Kidney (tissue), 14 donors: ENCODE data around the gene OR6K6. TPM values are rescaled to one million over a fixed set of nuclear protein-coding genes. Genes with fewer than 3 reads are reported as not detected.

Experiments used
- DNase-seq, 5 donors: peaks; one replicate each; pipeline ENCODE4 v3.0.0-alpha.2; 2013 to 2020
- FAIRE-seq: peaks from 2 replicates; lab custom pipeline; 2012; peaks lifted over from hg19 to GRCh38; lab: Jason Lieb, UNC
- H3K27ac ChIP-seq, 2 donors: one replicate each; pipeline ENCODE4 v1.7.0; 2013; ENCODE audit warnings: low read depth in 2 of 2, low read length in 2 of 2, inconsistent platforms in 1 of 2
- H3K27me3 ChIP-seq: one replicate; pipeline ENCODE4 v1.7.1; 2013; ENCODE audit warnings: low read length, inconsistent platforms; ENCODE audit not compliant: control insufficient read depth, insufficient read depth
- H3K36me3 ChIP-seq, 3 donors: one replicate each; pipeline versions ENCODE4 v1.7.0 to v1.7.1; 2013; ENCODE audit warnings: low read length in 3 of 3, control low read depth in 1 of 3, inconsistent platforms in 1 of 3; ENCODE audit not compliant: insufficient read depth in 3 of 3, control insufficient read depth in 2 of 3
- H3K4me1 ChIP-seq, 3 donors: one replicate each; pipeline versions ENCODE4 v1.7.0 to v1.7.1; 2013; ENCODE audit warnings: low read length in 3 of 3, inconsistent platforms in 1 of 3, low read depth in 1 of 3; ENCODE audit not compliant: control insufficient read depth in 2 of 3, insufficient read depth in 2 of 3
- H3K4me3 ChIP-seq, 3 donors: one replicate each; pipeline versions ENCODE4 v1.7.0 to v1.8.1; 2013; ENCODE audit warnings: low read length in 3 of 3, control low read depth in 1 of 3, inconsistent platforms in 1 of 3
- H3K9ac ChIP-seq, 3 donors: one replicate each; pipeline versions ENCODE4 v1.7.0 to v1.7.1; 2013; ENCODE audit warnings: low read length in 3 of 3, control low read depth in 1 of 3, inconsistent platforms in 1 of 3
- H3K9me3 ChIP-seq, 3 donors: one replicate each; pipeline versions ENCODE4 v1.7.0 to v1.7.1; 2013; ENCODE audit warnings: low read length in 3 of 3, control low read depth in 1 of 3, inconsistent platforms in 1 of 3; ENCODE audit not compliant: control insufficient read depth in 2 of 3, insufficient read depth in 1 of 3
- intact Hi-C: fragments of 100-400 bp; cut with DNase I; formaldehyde crosslinking; loops from one replicate; pipeline ENCODE4 v1.11.1; 2022
- polyA plus RNA-seq: library from polyadenylated mRNA; stranded (reverse); fragments of 350-450 nt; fragmentation: Illumina TruSeq; extraction: RNeasy Lipid Tissue Mini Kit (QIAGEN cat#74804); gene quantifications from one replicate; pipeline ENCODE4 v1.2.3, GENCODE V29; 2014; ENCODE audit warnings: low read depth, low replicate concordance; ENCODE audit not compliant: insufficient read depth
- total RNA-seq: library from RNA; stranded (reverse); fragmentation: NEBNext Ultra II Directional; extraction: Animal tissue kit (Norgen Biotek cat#: 25700); gene quantifications from one replicate; pipeline ENCODE4 v1.2.1, GENCODE V29; 2021
- TF ChIP-seq, protein P1 (sequence below): IDR thresholded peaks from 3 replicates; pipeline ENCODE4 v1.5.1; 2012; ENCODE audit warnings: mild to moderate bottlenecking, moderate library complexity, borderline replicate concordance; ENCODE audit not compliant: insufficient read depth; ENCODE audit errors: extremely low read depth
- donor health status: control.
- donor health status: control.
- donor health status: control.
- donor health status: control.
- donor health status: control.
- donor health status: DM: yes; HTN: yes; CAD: no.
- donor health status: Normal renal cell carcinoma (clear cell type).

The OR6K6 gene
- total and polyA plus RNA-seq, 2 donors from 2014 or later = not detected

DNA sequence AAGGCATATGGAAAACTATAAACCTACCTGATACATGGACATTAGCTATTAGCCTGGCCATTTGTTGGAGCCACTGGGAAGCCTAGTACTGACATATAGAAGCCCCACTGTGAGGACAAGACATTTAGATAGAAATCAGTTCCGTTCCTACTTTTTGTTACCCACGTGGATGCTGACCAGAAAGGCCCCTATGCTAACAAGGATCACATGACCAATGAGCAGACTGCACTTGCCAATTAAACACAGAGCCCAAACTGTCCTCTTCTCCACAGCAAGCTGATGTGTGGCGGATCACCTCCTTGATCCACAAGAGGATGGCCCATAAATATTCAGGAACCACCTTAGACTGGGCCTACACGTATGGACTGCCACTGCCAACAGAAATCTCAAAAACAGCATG is 22.8 kb upstream of the OR6K6 start:
- no peaks in the 10 kb centered on the region for H3K36me3 ChIP-seq
- no peak for DNase-seq
- H3K27ac ChIP-seq = no peak overlapping the region
- intact Hi-C loops = no loop called here
- H3K4me1 ChIP-seq = no peaks in the 10 kb centered on the region
- no peaks in the 10 kb centered on the region for H3K9me3 ChIP-seq
- no peak for FAIRE-seq
- H3K27me3 ChIP-seq = no peaks in the 10 kb centered on the region
- TF ChIP-seq, protein P1, sequence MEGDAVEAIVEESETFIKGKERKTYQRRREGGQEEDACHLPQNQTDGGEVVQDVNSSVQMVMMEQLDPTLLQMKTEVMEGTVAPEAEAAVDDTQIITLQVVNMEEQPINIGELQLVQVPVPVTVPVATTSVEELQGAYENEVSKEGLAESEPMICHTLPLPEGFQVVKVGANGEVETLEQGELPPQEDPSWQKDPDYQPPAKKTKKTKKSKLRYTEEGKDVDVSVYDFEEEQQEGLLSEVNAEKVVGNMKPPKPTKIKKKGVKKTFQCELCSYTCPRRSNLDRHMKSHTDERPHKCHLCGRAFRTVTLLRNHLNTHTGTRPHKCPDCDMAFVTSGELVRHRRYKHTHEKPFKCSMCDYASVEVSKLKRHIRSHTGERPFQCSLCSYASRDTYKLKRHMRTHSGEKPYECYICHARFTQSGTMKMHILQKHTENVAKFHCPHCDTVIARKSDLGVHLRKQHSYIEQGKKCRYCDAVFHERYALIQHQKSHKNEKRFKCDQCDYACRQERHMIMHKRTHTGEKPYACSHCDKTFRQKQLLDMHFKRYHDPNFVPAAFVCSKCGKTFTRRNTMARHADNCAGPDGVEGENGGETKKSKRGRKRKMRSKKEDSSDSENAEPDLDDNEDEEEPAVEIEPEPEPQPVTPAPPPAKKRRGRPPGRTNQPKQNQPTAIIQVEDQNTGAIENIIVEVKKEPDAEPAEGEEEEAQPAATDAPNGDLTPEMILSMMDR = no peak
- H3K9ac ChIP-seq = no peak overlapping the region
- H3K4me3 ChIP-seq = no peak overlapping the region

DNA sequence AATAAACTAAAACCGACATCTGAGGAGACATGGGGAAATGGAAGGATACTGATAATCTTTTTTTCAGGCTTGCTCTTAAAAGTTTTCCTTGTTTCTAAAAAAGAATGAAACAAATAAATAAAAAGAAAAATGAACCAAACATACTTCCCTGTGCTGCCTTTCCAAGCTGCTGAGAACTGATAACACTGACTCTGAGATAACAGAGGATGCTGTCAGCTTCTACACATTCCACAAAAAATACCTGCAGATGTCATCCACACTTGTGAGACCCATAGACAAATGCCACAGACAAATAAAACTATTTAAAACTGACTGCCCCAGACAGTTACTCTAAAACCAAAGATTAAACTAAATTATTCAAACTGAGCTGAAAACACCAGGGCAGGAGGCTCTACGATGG is 22.0 kb upstream of the OR6K6 start:
- Histone ChIP-seq H3K27ac (no peak overlapping the region), H3K9me3 (no peaks in the 10 kb centered on the region), H3K4me1 (no peaks in the 10 kb centered on the region), H3K4me3 (no peak overlapping the region), H3K27me3 (no peaks in the 10 kb centered on the region), H3K9ac (no peak overlapping the region), H3K36me3 (no peaks in the 10 kb centered on the region)
- TF ChIP-seq, protein P1 = no peak
- no peak for DNase-seq
- no peak for FAIRE-seq
- intact Hi-C loops = no loop called here

DNA sequence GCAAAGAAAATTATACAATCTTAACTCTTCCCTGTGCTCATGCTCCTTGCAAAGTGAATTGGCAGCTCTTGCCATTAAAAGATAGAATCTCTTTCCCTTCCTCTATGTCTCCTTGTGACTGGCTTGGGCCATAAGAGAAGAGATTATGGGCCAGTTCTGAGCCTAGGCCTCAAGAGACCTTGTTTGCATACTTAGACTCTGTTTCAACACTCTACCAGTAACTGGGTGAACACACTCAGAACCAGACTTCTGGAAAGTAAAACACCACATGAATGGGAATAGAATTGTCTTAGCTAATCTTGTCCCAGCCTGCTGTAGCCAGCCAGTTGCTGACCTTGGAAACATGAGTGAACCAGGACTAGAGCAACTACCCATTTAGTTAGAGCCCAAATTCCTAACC is 18.7 kb upstream of the OR6K6 start:
- H3K36me3 ChIP-seq = no peaks in the 10 kb centered on the region
- no peak for DNase-seq
- no peak overlapping the region for H3K27ac ChIP-seq
- FAIRE-seq = no peak
- H3K9me3 ChIP-seq = no peaks in the 10 kb centered on the region
- no peaks in the 10 kb centered on the region for H3K4me1 ChIP-seq
- TF ChIP-seq, protein P1 = no peak
- H3K4me3 ChIP-seq = no peak overlapping the region
- no peak overlapping the region for H3K9ac ChIP-seq
- intact Hi-C loops = no loop called here
- no peaks in the 10 kb centered on the region for H3K27me3 ChIP-seq

DNA sequence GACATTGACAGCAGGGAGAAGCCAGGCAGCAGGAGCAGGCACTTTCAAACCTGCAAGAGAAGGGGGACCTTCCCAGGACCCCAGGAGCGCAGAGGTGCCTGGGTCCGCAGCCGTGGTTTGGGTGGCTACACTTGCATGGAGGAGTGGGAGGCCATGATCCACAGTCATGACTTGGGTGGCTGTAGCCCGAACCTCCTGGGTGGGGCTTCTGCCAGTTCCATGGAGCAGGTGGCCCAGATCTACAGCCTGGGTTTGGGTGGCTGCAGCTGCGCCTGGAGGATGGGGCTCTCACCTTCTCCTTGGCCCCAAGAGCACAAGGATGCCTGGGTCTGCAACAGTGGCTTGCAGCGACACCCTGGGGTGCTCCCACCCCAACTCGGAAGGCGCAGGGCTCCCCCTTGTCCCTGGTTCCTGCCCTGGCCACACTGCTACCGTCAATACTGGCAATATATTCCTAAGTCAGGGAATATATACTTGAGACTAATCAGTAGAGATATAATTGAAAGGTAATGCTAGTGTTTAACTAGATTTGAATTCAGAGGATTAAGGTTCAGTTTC is 2.3 kb upstream of the OR6K6 start:
- no peak overlapping the region for H3K4me3 ChIP-seq
- H3K36me3 ChIP-seq = no peaks in the 10 kb centered on the region
- H3K9ac ChIP-seq = no peak overlapping the region
- no peaks in the 10 kb centered on the region for H3K9me3 ChIP-seq
- no peaks in the 10 kb centered on the region for H3K4me1 ChIP-seq
- H3K27me3 ChIP-seq = no peaks in the 10 kb centered on the region
- FAIRE-seq (no peak), DNase-seq (no peak)
- no peak overlapping the region for H3K27ac ChIP-seq
- intact Hi-C loops = no loop called here
- TF ChIP-seq, protein P1 = no peak
